GM18517 (cell line): ENCODE measurements around the gene BCL6B.
"Not testable (repeated sequence)": the region's sequence is repeated elsewhere in the genome, so short reads cannot be mapped to it uniquely, and the experiment has no call there.

Source experiments
- ATAC-seq: cut with Tn5 transposase; IDR thresholded peaks from one replicate; pipeline ENCODE4 v1.9.1; 2021; ENCODE audit warnings: mild to moderate bottlenecking, moderate library complexity; ENCODE audit not compliant: unreplicated experiment

The BCL6B gene

DNA sequence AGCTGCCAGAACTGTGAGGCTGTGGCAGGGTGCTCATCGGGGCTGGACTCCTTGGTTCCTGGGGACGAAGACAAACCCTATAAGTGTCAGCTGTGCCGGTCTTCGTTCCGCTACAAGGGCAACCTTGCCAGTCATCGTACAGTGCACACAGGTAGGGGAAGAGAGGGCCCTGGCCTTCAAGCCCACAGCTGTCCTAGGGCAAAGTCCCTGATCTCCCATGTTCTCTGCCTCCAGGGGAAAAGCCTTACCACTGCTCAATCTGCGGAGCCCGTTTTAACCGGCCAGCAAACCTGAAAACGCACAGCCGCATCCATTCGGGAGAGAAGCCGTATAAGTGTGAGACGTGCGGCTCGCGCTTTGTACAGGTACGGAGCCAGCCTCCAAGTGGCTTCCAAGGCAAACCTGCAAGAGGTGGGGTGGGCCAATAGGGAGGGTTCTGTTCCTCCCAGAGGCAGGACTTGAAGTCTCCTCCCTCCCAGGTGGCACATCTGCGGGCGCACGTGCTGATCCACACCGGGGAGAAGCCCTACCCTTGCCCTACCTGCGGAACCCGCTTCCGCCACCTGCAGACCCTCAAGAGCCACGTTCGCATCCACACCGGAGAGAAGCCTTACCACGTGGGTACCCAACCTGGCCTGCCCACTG lies 3.7 kb downstream of the BCL6B start:
- ATAC-seq, result no peak

DNA sequence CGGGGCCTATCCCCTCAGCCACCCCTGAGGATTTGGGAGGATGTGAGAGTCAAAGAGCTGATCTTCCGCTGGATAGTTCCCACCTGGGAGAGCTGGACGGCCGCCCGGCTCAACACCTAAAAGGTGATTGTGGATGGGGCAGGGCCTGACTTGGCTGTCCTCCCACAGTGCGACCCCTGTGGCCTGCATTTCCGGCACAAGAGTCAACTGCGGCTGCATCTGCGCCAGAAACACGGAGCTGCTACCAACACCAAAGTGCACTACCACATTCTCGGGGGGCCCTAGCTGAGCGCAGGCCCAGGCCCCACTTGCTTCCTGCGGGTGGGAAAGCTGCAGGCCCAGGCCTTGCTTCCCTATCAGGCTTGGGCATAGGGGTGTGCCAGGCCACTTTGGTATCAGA lies 4.5 kb downstream of the BCL6B start:
- no peak for ATAC-seq

DNA sequence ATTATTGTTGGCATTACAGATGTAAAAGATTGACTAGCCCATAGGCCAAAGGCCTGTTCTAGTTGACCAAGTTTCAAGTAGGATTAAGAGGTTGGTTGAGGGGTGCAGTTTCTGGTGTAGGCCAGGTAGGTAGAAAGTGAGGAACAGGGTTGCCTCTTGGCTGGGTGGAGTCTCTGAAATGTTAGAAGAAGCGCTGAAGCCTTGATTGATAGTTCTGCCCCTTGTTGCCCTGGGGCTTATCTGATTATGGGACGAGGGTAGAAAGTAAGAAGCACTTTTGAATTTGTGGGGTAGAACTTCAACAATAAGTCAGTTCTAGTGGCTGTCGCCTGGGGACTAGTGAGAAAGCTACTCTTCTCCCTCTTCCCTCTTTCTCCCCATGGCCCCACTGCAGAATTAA lies 6.2 kb downstream of the BCL6B start:
- no peak for ATAC-seq

DNA sequence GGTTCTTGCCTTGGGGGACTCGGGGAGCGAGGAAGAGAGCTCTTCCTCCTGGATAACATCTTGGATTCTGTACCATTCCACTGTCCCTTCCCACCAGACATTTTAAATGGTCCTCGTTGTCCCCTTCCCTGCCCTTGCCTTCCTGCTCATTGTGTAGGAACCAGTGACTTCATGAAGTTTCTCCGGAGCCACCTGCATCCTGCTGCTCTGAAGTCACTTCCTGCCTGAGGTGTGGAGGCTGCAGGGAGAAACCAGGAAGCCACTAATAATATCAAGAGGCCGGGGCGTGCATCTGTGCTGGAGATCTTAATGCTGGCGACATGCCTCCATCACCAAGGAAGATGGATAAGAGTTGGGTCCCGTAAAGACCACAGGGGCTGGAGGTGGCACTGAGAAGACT lies 6.8 kb downstream of the BCL6B start:
- ATAC-seq, result no peak

DNA sequence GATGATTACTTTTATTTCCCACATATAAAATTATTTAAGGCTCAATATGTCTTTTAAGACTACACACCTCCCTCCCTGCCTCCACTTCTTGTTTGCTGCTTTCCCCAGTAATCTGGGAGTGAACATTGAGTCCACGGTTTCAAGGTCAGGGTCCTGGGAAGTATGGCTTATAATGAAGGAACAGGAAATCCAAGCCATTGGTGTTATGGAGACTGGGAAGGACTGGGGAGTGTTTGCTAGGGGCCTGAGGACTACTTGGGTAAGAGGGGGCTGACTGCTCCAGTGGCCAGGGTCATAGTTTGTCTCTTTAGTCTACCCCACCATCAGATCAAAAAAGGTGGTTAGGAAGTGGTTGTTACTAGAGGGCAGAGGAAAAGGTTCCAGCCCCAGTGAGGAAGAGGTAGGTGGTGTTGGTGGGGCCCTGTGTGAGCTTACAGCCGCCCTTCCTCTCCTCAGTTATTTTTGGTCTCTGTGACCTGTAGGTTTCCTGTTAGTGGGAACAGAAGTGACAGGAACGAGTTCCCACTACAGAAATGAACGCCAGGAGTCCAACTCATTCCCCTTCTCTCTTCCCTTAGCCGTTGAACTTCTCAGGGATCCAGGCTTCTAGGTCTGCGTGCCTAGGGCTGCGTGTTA lies 12.2 kb downstream of the BCL6B start:
- ATAC-seq, result peak; percentile 5

DNA sequence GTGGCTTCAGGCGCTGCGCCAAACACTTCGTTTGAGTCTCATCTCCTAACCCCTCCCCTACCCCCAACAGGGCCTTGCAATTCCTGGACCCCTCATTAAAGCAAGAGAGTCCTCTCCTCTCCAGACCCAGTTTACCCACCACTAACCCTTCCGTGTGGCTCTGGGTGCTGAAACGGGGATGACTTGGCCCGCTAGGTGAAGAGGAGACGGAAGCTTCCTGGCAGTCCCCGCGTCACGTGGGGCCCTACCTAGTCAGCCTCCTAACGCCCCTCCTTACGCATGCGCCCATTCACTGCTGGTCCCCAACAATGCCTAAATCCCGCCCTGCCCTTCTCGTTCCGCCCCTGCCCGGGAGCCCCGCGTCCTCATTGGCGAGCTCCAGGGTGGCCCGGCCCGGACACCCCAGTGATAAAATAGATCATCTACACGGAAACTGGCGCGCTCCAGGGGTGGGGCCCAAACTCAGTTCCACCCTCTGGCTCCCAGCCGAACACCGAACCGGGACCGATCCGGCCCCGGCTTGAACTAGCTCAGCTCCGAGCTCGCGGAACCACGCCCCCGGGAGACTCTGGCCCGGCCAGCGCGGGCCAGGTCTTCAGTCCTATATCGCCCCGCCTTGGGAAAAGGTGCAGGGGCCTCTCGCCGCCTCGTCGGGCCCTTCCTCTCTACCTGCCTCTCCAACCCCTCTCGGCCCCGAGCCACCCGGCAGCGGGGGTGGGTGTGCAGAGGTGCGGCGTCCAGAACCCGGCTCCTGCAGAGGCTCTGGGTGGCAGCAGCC lies 12.9 kb downstream of the BCL6B start, which contains the start of gene SLC16A13:
SLC16A13 (plus strand) TSS at position 425 of the 778 bp plus-strand sequence. CDS start 368 bp downstream, outside the sequence.
- peak; percentile 86 for ATAC-seq

DNA sequence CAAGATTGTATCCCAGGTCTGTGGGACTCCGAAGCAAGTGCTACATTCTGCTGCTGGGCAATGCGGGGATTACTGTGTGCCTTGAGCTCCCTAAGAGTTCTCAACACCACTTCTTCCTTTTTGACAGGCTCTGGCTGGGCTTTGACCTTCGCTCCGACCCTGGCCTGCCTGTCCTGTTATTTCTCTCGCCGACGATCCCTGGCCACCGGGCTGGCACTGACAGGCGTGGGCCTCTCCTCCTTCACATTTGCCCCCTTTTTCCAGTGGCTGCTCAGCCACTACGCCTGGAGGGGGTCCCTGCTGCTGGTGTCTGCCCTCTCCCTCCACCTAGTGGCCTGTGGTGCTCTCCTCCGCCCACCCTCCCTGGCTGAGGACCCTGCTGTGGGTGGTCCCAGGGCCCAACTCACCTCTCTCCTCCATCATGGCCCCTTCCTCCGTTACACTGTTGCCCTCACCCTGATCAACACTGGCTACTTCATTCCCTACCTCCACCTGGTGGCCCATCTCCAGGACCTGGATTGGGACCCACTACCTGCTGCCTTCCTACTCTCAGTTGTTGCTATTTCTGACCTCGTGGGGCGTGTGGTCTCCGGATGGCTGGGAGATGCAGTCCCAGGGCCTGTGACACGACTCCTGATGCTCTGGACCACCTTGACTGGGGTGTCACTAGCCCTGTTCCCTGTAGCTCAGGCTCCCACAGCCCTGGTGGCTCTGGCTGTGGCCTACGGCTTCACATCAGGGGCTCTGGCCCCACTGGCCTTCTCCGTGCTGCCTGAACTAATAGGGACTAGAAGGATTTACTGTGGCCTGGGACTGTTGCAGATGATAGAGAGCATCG lies 15.4 kb downstream of the BCL6B start:
- ATAC-seq, result no peak

DNA sequence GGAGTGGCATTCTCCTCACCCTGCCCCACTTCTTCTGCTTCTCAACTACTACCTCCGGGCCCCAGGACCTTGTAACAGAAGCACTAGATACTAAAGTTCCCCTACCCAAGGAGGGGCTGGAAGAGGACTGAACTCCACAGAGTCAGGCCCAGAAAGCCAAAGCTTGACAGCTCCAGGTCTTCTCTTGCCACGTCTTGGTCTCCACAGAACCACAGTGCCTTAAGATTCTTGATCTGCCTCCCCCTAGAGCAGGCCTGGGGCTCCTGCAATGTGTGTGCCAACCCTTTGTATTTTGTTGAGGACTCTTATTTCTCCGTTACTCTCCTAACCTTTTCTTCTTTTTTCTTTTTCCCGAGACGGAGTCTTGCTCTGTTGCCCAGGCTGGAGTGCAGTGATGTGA lies 17.0 kb downstream of the BCL6B start:
- no peak for ATAC-seq

DNA sequence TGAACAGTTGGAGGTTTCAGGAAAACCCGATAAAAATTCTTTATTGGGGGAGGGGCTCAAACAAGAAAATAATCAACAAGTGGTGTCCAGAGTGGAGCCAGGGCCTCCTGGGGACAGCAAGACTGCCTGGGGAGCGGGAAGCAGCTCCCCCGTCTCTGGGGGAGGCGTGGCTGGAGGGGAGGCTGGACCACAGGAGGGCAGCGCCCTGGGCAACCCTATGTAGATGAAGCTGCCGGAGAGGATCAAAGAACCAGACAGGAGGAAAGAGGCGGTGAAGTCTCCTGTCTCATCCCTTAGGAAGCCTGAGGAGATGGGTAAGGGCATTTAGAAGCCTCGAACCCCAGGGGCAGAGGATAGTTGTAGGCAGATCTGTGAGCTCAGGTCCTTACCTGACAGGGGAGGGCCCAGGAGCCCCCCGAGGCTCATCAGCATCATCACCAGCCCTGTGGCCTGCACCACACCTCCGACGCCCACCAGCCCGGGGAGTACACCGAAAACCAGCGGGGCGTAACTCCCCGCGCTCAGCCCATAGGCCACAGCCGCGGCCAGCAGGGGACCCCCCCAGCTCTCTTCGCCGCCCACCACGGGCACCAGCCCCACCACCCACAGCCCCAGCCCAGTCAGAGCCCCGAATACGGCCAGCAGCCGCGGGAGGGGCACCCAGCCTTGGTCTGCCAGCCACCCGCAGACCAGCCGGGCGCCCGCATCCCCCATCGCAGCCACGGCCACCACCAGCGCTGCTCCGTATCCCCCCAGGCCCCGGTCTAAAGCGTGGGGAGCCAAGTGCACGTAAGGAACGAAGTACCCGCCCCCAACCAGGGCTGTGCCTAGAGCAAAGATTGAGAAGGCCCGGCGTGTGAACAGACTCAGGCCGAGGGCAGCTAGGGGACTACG lies 19.0 kb downstream of the BCL6B start:
- ATAC-seq, result no peak

DNA sequence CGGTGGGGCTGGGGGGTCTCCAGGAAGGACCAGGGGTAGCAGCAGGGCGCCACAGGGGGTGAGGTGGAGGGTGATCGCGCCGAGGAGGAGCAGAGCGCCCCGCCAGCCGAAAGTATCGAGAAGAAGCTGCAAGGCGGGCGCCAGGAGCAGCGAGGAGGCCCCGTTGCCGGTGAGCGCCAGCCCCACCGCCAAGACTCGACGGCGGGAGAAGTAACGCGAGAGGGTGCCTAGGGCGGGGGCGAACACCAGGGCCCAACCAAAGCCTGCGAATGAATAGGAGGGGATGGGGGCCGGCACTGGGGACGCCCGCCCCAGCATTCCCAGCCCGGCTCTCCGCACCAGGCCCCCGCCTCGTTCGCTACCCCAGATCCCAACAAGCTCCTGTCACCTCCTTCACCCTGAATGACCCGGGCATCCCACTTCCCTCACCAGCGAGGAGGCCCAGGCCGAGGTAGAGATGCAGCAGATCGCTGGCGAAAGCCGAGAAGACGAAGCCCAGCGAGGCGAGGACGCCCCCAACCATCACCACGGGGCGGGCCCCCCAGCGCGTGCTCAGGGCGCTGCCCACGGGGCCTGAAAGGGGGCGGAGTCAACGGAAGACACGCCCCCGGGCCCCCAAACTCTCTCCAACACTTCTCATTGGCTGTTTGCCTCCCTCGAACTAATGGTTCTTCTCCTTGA lies 19.8 kb downstream of the BCL6B start:
- no peak for ATAC-seq

DNA sequence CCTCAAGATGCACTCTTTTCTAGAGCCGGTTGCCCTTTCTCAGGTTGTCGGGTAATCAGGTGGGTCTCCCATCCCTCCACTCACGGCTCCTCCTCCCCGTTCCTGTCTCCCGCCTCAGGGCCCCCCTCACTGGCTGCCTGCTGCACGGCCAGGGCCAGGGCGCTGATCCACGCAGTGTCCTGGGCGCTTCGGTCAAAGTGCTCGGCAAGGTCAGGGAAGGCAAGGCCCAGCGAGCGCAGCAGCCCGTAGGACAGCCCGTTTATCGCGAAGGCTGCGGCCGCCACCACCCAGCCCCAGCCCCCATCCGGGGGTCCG lies 20.3 kb downstream of the BCL6B start:
- ATAC-seq, result no peak

DNA sequence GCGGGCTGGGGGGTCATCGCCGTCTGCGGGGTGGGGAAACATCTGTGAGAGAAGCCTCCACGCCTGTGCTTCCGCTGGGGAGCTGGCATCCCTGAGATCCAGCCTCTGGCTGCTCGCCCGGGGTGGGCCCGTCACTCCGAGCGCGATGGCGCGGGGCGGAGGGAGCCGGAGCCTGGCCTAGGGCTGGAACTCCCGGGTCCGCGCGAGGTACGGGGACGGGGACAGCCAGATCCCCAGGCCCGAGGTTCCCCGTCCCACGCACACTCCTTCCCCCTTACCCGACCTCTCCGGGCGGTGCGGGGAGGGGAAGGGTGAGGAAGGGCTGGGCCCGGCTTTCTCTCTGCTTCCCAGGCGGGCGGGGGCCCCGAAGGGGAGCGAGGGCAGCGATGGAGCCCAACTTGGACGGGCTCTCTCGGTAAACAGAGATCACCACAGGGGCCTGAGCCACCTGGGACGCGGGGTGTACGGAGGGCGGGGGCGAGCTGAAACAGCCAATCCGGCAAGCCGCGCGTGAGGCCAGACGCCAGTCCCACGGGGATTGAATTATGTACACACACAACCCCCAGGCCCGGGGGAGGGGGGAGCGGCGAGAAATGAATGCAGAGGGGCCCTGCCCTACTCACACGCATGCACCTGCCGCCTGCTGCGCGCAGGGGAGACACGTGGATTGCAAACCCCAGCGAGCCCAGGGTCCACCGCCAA lies 20.8 kb downstream of the BCL6B start, which contains the start of gene SLC16A11:
SLC16A11 (minus strand) TSS at position 596 of the 702 bp plus-strand sequence; CDS start at position 17, 579 bp downstream.
- no peak for ATAC-seq

DNA sequence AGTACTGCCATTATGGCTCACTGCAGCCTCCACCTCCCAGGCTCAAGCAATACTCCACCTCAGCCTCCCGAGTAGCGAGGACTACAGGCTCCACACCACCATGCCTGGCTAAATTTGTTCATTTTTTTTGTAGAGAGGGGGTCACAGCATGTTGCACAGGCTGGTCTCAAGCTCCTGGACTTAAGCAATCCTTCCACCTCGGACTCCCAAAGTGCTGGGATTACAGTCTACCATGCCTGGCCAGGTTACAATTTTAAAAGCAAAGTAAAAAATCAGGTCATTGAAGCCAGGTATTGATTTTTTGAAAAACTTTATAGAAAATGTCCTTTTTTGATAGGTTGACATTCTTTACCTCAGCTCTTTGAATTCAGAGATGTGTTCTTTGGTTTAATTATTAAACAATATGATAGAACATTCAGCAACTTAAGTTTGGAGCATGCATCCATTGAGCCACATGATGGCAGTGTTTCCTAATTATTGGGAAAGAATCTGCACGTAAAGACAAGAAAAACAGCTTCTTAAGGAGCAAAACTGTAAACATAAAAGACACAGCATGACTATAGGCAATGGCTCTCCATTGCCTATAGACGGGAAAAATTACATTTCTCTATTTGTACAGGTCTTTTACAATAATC lies 22.8 kb downstream of the BCL6B start:
- ATAC-seq, result no peak

DNA sequence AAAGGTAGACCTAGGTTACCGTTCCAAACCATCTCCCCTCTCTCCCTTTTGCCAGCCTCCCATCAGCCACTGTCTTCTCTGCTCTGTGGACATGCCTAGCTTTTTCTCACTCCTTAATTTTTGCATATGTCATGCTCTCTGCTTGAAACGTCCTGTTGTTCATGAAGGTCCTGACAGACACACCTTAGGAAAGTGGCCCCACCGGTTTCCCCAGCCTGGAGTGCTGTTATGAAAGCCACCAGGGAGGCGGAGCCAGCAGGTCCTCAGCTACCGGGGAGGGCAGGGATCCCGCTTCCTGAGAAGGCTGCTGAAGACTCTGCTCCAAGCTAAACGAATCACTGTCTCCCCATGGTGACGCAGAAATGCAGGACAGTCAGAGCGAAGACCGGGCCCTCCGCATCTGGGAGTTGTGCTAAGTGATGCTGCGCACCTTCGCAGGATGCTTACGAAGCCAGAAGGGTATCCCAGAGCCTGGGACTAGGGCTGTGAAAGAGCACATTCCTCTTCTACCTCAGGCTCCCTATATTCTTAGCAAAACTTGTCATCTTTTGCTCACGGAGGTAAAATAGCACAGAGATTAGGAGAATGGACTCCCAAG lies 23.4 kb downstream of the BCL6B start:
- ATAC-seq, result no peak

DNA sequence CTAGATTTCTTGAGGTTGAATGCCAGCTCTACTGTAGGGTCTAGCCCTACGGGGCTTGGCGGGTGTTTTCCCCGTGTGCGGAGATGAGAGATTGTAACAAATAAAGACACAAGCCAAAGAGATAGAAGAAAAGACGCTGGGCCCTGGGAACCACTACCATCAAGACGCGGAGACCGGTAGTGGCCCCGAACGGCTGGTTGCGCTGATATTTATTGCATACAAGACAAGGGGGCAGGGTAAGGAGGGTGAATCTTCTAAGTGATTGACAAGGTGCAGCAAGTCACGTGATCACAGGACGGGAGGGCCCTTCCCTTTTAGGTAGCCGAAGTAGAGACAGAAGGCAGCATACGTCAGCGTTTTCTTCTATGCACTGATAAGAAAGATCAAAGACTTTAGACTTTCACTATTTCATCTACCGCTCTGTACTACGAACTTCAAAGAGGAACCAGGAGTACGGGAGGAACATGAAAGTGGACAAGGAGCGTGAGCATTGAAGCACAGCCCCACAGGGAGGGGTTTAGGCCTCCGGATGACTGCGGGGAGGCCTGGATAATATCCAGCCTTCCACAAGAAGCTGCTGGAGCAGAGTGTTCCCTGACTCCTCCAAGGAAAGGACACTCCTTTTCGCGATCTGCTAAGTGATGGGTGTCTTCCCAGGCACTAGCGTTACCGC lies 24.0 kb downstream of the BCL6B start:
- not testable (repeated sequence) for ATAC-seq

DNA sequence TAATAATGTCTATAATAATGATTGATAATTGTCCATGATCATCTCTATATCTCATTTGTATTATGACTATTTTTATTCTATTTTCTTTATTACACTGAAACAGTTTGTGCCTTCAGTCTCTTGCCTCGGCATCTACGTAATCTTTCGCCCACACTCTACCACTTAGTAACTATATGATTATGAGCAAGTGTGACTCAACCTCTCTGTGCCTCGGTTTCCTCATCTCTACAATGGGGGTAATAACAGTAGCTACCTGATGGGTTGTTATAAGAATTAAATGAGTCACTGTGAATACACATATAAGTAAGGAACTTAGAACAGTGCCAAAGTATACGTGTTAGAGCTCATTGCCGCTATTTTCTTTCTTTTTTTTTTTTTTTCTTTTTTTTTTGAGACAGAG lies 24.7 kb downstream of the BCL6B start:
- no peak for ATAC-seq

DNA sequence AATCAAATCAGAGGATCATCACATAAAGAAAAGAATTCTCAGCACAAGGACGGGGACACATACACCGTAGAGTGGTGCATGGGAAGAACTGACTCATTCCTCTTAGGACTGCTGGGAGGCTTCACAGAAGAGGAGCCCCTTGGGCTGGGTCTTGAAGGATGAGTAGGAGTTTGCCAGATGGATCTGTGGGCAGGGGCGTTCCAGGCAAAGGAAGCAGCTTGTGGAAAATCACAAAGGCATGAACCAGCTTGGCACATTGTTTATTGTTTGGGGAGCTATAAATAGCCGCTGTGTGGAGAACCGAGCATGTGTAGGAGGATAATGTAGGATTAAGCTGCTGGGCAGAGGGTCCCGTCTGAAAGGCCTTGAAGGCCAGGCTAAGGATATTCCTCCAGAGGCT lies 26.1 kb downstream of the BCL6B start:
- ATAC-seq, result no peak

DNA sequence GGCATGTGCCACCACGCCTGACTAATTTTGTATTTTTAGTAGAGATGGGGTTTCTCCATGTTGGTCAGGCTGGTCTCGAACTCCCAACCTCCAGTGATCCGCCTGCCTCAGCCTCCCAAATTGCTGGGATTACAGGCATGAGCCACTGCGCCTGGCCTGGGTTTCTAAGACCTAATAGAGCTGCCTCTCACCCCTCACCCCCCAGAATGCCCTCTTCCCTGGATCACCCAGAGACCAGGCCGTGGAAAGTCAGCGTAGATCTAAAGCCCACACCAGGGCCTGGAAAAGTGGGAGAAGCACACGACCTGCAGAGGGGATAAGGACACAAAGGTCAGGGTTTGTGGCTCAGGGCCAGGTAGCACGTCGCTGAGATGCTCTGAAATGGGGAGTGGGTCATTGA lies 27.7 kb downstream of the BCL6B start:
- ATAC-seq, result not testable (repeated sequence)
